Measurements from ENCODE around the gene MTG2. TPM values are rescaled to one million over a fixed set of nuclear protein-coding genes. Genes with fewer than 3 reads are reported as not detected.

The MTG2 gene
- total and polyA plus RNA-seq, 2 of the 8 experiments (the other 6 are each of a cell fraction or from before 2014, with no cell fraction given), result 14.4 to 22.8 TPM

GRCh38 chr20:62197801-62198200 is 15.0 kb downstream of the MTG2 start (continued):
- TF ChIP-seq TCF12 (IDR thresholded peaks at IDR 0.05; ENCODE audit: low read depth, low read length) (no peak), RNF2 (IDR thresholded peaks at IDR 0.05; ENCODE audit: borderline replicate concordance, low read depth, low read length, missing control alignments, poor library complexity, severe bottlenecking) (no peak), RFX5 (IDR thresholded peaks at IDR 0.05; ENCODE audit: borderline replicate concordance, low read depth, low read length) (no peak), BRCA1 (IDR thresholded peaks at IDR 0.05; ENCODE audit: low read depth, low read length) (no peak), KDM5A (IDR thresholded peaks at IDR 0.05; ENCODE audit: low read length) (no peak), KDM4A (IDR thresholded peaks at IDR 0.05; ENCODE audit: low read depth, low read length, severe bottlenecking) (no peak)
